GM18502 (cell line): Measurements from ENCODE around the gene ZXDC.

Experiments used
- ATAC-seq: cut with Tn5 transposase; IDR thresholded peaks from one replicate; pipeline ENCODE4 v1.9.1; 2021; ENCODE audit warnings: mild to moderate bottlenecking; ENCODE audit not compliant: unreplicated experiment, poor library complexity

The ZXDC gene

GRCh38 chr3:126456766-126457388 lies 18.8 kb downstream of the ZXDC start:
- no peak for ATAC-seq

- no peak for ATAC-seq
Measured at GRCh38 chr3:126456211-126456610, 19.5 kb downstream of the ZXDC start.

GRCh38 chr3:126454437-126455198 lies 21.1 kb downstream of the ZXDC start:
- ATAC-seq, result no peak

GRCh38 chr3:126454025-126454424 lies 21.7 kb downstream of the ZXDC start:
- ATAC-seq, result no peak

- ATAC-seq, result no peak
Measured at GRCh38 chr3:126452213-126452612, 23.5 kb downstream of the ZXDC start.

GRCh38 chr3:126451511-126451910 lies 24.2 kb downstream of the ZXDC start:
- ATAC-seq, result no peak

GRCh38 chr3:126450744-126451143 lies 24.9 kb downstream of the ZXDC start:
- no peak for ATAC-seq

- ATAC-seq, result no peak
Measured at GRCh38 chr3:126450219-126450618, 25.5 kb downstream of the ZXDC start.

- no peak for ATAC-seq
Measured at GRCh38 chr3:126449621-126450051, 26.1 kb downstream of the ZXDC start.

GRCh38 chr3:126448893-126449180 lies 26.9 kb downstream of the ZXDC start:
- no peak for ATAC-seq

- no peak for ATAC-seq
Measured at GRCh38 chr3:126448136-126448892, 27.4 kb downstream of the ZXDC start.

GRCh38 chr3:126447456-126448106 lies 28.1 kb downstream of the ZXDC start:
- no peak for ATAC-seq

- no peak for ATAC-seq
Measured at GRCh38 chr3:126446791-126447190, 28.9 kb downstream of the ZXDC start.

GRCh38 chr3:126446301-126446700 lies 29.4 kb downstream of the ZXDC start:
- ATAC-seq, result no peak

- ATAC-seq, result no peak
Measured at GRCh38 chr3:126445506-126445905, 30.2 kb downstream of the ZXDC start.

- ATAC-seq, result no peak
Measured at GRCh38 chr3:126442856-126443242, 32.8 kb downstream of the ZXDC start.

- no peak for ATAC-seq
Measured at GRCh38 chr3:126442094-126442855, 33.4 kb downstream of the ZXDC start.

GRCh38 chr3:126441256-126441880 lies 34.3 kb downstream of the ZXDC start:
- ATAC-seq, result no peak

GRCh38 chr3:126440709-126440995 lies 35.0 kb downstream of the ZXDC start:
- no peak for ATAC-seq
